H1 (cell line): ENCODE results near the gene IDUA. TPM values are rescaled to one million over a fixed set of nuclear protein-coding genes. Genes with fewer than 3 reads are reported as not detected.

ENCODE experiments used
- CBX8 ChIP-seq: fragments of 300-800, 300-1000 bp; sonication (generic); IDR thresholded peaks from 2 replicates; pipeline ENCODE4 v1.7.1; 2016; ENCODE audit warnings: low read depth, low read length, borderline replicate concordance
- CTBP2 ChIP-seq: IDR thresholded peaks from 2 replicates; pipeline ENCODE4 v1.7.0; 2011; ENCODE audit warnings: borderline replicate concordance, mild to moderate bottlenecking, moderate library complexity, mixed read lengths, low read length; ENCODE audit not compliant: insufficient read depth, insufficient read length
- HDAC6 ChIP-seq: IDR thresholded peaks from one replicate; pipeline ENCODE4 v1.7.1; 2012; ENCODE audit warnings: low read depth, mild to moderate bottlenecking, inconsistent platforms, low read length, moderate library complexity
- KDM5A ChIP-seq: fragments of 200-600 bp; IDR thresholded peaks from 2 replicates; pipeline ENCODE4 v1.7.1; 2012; ENCODE audit warnings: mild to moderate bottlenecking, low read length, inconsistent platforms, mixed read lengths
- MAFK ChIP-seq: IDR thresholded peaks from 2 replicates; pipeline ENCODE4 v1.6.1; 2012; ENCODE audit warnings: low read depth, mild to moderate bottlenecking, improper control_type of control experiment, low read length
- RAD21 ChIP-seq, 2 experiments: IDR thresholded peaks in 1 of 2; conservative IDR thresholded peaks in 1 of 2; 2 replicates each; pipeline ENCODE4 v1.6.1; 2011; ENCODE audit warnings: low read depth in 2 of 2, low read length in 2 of 2, improper control_type of control experiment in 1 of 2, inconsistent platforms in 1 of 2, mild to moderate bottlenecking in 1 of 2, moderate library complexity in 1 of 2
- SIX5 ChIP-seq: IDR thresholded peaks from 2 replicates; pipeline ENCODE4 v1.6.1; 2011; ENCODE audit warnings: mild to moderate bottlenecking, low read depth, low read length
- TCF12 ChIP-seq: IDR thresholded peaks from 2 replicates; pipeline ENCODE4 v1.6.1; 2011; ENCODE audit warnings: low read depth, mild to moderate bottlenecking, low read length
- polyA plus RNA-seq, 7 experiments: library from polyadenylated mRNA; depleted of rRNA in 3 of 7; stranded (reverse) in 5 of 7; unstranded in 2 of 7; fragments of >200 nt in 5 of 7; fragments of 200-250 nt in 2 of 7; gene quantifications; 1 replicate in 5 of 7; 2 replicates in 1 of 7; 4 replicates in 1 of 7; pipeline versions ENCODE4 v1.2.1 to v1.2.3, GENCODE V29; 2011 to 2013; ENCODE audit warnings: missing spikeins in 2 of 7, mixed read lengths in 2 of 7
- total RNA-seq: library from RNA; stranded (reverse); fragmentation: NEBNext Ultra II Directional; extraction: Animal tissue kit (Norgen Biotek cat#: 25700); gene quantifications from 2 replicates; pipeline ENCODE4 v1.2.1, GENCODE V29; 2021

The IDUA gene
- total and polyA plus RNA-seq, 2 of the 8 experiments (the other 6 are each of a cell fraction or from before 2014, with no cell fraction given): 2.8 to 4.8 TPM

- TF ChIP-seq CBX8: no peak
- TF ChIP-seq HDAC6: no peak
- TF ChIP-seq SIX5: no peak
- no peak for TF ChIP-seq KDM5A
- TF ChIP-seq MAFK: no peak
- no peak for TF ChIP-seq CTBP2
- no peak for TF ChIP-seq RAD21 (IDR thresholded peaks at IDR 0.05 in 1 of 2, conservative IDR thresholded peaks at IDR 0.05 in 1 of 2; ENCODE audit: low read depth in 2 of 2, low read length in 2 of 2)
- no peak for TF ChIP-seq TCF12
- TF ChIP-seq, all 59 proteins: peak for 0
Observed at GRCh38 chr4:1027219-1027914, 40.5 kb downstream of the IDUA start (continued).
